Subcutaneous adipose tissue (tissue), 4 donors: Measurements from ENCODE around the gene HOXA6. TPM values are rescaled to one million over a fixed set of nuclear protein-coding genes. Genes with fewer than 3 reads are reported as not detected.

Experiments used
- total RNA-seq, 4 donors: library from RNA; depleted of rRNA; stranded (reverse); fragments of >200 nt; gene quantifications; one replicate each; pipeline ENCODE4 v1.1.0, GENCODE V29; 2016
- TF ChIP-seq, protein P1 (sequence below): fragments of 450-650 bp; IDR thresholded peaks from one replicate; pipeline ENCODE4 v1.5.1; 2016; ENCODE audit warnings: low read depth, mild to moderate bottlenecking, control low read depth, antibody characterized with exemption, moderate library complexity

Gene HOXA6
- total RNA-seq, 4 donors from 2014 or later = 1.3 to 5.3 (median 2.8) TPM

DNA sequence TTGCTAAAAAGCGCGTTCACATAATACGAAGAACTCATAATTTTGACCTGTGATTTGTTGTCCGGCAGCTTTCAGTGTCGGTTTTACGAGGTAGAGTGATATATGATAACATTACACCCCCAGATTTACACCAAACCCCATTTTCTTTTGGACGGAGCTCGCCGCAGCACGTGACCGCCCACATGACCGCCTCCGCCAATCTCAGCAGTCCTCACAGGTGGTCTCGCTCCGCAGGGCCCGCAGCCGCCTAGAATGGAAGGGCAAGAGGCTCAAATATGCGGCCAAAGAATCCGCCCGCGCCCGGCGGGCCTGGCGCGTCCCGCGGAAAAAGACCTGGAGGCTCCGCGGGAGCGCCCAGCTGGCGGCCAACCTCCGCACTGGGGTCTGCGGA, 8.9 kb upstream of the HOXA6 start, which contains the start of gene HOXA7:
TSS of gene HOXA7 (minus strand) at position 168 of the 391 bp plus-strand sequence. CDS start at position 38, 130 bp downstream.
- TF ChIP-seq, protein P1, sequence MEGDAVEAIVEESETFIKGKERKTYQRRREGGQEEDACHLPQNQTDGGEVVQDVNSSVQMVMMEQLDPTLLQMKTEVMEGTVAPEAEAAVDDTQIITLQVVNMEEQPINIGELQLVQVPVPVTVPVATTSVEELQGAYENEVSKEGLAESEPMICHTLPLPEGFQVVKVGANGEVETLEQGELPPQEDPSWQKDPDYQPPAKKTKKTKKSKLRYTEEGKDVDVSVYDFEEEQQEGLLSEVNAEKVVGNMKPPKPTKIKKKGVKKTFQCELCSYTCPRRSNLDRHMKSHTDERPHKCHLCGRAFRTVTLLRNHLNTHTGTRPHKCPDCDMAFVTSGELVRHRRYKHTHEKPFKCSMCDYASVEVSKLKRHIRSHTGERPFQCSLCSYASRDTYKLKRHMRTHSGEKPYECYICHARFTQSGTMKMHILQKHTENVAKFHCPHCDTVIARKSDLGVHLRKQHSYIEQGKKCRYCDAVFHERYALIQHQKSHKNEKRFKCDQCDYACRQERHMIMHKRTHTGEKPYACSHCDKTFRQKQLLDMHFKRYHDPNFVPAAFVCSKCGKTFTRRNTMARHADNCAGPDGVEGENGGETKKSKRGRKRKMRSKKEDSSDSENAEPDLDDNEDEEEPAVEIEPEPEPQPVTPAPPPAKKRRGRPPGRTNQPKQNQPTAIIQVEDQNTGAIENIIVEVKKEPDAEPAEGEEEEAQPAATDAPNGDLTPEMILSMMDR = no peak

DNA sequence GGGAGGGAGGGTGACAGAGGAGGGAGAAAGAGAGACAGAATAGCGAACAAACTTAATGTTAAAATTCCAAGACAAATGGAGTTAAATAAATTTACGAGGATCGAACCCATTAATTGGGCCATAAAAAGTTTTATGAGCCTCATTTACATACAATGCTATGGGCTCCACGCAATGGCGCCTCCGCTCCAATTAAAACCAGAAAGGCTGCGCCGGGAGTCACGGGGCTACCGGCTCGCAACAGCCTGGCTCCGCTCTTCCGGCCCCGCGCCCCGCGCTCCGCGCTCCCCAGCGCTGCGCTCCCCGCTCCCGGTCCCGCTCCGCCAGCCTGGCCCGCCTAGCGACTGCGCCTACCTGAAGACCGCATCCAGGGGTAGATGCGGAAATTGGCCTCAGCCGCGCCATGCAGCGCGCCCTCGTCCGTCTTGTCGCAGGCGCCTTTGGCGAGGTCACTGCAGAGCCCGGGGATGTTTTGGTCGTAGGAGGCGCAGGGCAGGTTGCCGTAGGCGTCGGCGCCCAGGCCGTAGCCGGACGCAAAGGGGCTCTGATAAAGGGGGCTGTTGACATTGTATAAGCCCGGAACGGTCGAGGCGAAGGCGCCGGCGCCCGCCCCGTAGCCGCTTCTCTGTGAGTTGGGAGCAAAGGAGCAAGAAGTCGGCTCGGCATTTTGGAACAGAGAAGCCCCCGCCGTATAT, 8.4 kb upstream of the HOXA6 start:
- TF ChIP-seq, protein P1 = no peak

DNA sequence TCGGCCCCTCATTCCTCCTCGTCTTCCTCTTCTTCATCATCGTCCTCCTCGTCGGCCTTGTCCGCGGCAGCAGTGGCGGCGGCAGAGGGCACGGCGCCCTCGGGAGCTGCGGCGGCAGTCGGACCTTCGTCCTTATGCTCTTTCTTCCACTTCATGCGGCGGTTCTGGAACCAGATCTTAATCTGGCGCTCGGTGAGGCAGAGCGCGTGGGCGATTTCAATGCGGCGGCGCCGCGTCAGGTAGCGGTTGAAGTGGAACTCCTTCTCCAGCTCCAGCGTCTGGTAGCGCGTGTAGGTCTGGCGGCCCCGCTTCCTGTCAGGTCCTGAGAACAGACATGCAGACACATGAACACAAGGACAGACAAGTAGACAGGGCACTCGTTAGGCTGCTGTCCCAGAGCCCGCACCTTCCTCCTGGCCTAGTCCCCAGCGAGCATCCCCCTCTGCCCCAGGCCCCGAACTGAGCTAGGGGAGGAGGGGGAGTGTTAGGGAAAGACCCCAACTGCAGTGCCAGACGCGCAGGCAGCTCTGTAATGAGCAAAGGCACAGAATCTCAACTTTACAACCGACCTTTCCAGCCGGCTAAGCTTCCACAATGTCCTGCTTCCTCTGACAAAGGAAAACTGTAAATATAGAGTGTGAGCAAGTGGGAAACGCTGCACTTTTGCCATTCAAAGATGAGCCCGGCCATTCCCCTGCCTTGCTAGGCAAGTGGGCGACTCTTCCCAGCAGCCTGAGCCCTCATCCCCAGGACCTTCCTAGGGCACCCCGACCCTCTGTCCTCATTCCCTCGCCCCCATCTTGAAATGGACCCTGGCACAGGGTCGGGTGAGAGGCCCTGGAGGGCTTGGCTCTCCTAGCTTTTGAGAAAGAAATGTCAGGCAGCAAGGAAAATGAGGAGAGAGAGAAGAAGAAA, 7.6 kb upstream of the HOXA6 start:
- TF ChIP-seq, protein P1 = no peak

DNA sequence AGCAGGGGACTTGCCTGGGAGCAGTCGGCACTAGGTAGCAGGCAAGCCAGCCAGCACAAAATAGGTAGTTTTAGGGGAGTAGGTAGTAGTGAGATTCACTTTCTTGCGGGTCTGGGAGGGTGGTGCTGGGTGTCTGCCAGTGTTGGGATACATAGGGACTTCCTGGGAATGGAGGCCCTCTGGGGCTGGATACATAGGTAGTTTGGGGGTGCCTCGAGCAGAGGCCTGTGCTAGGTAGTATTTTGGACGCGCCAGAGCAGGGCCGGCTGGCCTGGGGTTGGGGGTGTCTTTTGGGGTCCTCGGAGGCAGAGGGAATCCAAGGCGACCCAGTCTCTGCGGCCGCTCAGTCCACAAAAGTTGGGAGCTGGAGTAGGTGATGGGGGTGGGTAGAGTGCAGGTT, 6.8 kb upstream of the HOXA6 start:
- TF ChIP-seq, protein P1 = no peak

DNA sequence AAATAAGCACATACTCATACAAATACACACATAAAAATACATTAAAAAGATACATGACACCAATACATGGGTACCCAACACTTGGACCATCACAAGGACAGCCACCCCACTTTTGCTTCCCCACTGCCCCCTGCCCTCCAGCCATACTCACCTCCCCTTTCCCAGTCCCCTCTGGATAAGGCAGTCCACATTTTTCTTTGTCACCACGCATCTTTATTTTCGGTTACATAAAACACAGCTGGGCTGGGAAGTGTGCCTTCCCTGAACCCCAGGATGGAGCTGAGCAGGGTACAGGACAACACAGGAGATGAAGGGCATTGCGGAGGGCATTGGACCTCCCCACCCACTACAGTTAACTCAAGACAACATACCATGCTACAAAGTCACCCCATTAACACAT, 6.0 kb upstream of the HOXA6 start:
- TF ChIP-seq, protein P1 = no peak

DNA sequence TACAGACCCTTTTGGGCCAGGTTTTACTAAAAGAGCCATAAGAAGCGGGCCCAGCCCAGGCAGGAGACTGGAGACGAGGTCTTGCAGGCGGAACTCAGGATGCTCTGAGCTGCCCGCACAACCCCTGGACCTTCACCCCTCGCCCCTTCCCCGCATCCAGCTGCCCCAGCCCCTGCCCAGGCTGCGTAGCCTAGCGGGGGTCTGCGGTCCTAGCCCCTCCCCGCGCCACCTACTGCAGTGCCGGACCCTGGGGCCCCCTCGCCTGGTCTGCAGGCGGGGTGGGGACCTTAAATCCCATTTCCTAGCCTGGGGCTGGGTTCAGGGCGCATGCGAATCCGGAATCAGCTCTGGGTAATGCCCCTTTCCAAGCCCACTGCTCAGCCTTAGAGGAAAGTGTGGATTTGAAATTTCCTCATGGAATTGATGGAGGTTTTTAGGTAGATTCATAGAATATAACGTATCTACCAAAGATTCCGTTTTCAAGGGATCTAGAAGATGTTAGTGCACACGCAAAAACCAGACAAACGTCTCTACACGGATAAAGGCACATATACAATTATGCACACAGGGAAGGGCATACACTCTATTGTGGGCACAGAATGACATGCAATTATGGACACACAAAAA, 5.4 kb upstream of the HOXA6 start:
- TF ChIP-seq, protein P1 = no peak
